GM19324 (cell line): Measurements from ENCODE around the gene CFAP221.

Source experiments
- ATAC-seq: cut with Tn5 transposase; IDR thresholded peaks from one replicate; pipeline ENCODE4 v1.9.1; 2021; ENCODE audit warnings: mild to moderate bottlenecking, moderate library complexity; ENCODE audit not compliant: unreplicated experiment, low FRiP score

CFAP221 gene

DNA sequence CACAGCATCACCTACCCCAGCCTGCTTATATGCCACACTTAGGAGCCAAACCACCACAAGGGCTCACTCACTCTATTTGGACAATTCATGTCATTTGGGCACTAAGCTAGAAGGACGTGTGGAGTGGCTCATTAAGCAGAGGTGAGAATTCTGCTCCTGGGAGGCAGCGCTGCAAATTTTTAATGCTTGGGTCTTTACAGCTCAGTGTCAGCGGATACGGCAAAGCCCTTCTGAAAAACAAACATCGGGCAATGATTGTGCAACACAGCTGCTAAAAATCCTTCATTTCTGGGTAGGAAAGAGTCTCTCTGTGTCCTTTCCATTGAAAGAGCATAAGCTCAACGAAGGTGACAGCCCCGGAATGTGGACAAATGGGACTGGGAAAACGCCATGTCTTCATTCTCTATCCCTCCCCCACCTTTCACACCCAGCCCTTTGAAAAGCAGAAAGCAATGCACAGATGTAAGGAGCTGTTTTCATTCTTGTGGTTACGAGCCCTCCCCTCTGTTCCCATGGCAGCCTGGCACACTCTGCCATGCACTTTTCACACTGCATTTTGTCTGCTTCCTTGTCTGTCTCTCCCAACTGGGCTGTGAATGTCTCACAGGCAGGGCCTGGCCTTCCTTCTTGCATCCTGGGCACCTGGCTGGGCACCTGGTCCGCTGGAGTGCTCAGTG lies 150.7 kb downstream of the CFAP221 start:
- no peak for ATAC-seq

DNA sequence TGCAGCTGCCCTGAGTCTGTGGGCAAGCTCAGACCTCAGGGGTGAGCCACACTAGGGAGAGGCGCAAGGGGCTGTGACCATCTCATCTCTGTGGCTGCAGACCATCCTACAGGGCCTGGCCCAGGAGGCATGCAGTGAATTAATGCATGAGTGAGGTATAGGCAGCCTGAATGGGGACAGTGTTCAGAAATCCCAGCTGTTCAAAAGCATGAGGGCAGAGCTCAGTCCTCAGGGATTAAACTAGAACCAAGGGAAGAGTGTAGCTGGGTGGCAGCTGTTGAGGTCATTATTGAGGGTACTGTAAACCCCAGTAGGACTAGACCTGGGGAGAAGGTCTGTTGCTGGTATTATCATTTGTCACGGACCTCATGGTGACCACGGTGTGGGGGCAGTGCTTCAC lies 151.8 kb downstream of the CFAP221 start:
- no peak for ATAC-seq

DNA sequence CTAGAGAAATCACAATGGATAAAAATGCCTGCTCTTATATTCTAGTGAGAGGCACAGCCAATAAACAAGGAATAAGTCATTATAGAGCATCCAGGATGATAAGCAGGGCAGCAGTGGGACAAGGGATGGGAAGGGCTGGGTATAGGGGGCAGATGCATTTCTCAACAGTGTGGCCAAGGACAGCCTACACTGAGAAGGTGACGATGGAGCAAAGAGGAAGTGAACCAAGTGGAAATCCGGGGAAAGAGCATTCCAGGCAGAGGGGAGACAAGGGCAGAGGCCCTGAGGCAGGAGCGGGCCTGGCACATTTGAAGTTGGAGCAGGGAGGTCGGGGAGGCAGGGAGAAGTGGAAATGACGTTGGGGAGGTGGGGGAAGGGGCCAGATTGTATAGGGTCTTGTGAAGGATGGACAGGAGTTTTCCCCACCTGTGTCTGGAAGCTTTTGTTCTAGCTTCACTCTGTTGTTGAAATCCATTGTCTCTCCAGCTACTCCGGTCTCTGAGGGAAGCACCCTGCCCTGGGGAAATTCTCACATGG lies 152.3 kb downstream of the CFAP221 start:
- ATAC-seq: no peak

DNA sequence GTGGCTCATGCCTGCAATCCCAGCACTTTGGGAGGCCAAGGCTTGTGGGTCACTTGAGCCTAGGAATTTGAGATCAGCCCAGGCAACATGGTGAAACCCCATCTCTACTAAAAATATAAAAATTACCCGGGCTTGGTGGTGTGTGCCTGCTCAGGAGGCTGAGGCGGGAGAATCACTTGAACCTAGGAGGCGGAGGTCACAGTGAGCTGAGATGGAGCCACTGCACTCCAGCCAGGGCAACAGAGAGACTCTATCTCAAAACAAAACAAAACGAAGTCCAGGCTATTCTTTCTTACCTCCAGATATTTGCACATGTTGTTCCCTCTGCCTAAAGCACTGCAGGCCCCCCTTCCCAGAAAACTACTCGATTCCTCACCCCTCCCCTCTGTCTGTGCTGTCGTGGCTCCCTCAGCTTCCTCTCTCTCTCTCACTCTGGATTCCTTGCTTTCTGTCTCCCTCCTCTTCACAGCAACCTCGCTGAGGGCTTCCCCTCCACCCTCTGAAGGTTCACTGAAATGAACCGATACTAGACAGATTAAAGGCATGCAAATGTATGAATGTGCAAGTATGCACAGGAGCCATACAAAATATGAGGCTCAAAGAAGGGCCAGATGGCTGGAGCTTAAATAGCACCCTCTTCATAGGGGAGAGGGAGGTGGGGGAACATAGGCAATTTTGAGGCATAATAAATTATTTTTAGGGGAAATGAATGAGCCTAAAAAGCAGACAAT lies 153.2 kb downstream of the CFAP221 start:
- peak; percentile 84 for ATAC-seq

DNA sequence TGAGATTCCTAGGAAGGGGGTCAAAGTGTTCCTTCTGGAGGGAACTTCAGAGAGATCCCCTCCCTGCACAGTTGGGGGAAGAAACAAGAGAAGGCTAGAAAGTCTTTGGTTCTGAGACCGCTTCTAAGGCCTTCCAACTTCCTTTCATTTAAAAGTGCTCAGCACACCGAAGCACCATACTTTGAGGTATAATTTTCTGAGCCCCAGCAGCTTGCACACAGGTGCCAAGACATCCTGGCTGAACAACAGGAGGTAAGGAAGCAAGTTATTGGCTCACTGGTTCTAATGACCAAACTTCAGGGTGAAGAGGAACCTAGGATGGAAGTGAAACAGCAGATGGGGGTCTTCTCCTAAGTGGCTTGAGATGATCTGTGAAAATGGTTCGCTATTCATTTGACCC lies 154.0 kb downstream of the CFAP221 start:
- ATAC-seq: no peak

DNA sequence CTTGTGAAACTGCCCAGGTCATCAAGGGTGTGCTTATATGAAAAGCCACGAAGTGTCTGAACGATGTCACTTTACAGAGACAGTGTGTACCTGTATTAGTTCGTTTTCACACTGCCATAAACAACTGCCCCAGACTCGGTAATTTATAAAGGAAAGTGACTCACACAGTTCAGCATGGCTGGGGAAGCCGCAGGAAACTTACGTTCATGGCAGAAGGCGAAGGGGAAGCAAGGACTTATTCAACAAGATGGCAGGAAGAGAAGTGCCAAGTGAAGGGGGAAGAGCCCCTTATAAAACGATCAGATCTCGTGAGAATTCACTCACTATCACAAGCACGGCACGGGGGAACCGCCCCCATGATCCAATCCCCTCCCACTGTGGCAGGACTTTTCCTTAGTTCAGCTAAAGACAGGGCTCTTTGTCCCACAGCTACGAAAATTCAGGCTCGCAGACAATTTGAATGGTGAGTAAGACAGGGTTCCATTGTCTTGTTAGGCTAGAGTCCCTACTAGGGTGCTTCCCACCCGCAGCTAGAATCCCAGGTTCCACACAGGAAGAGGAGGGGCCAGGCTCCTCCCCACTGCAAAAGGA lies 154.9 kb downstream of the CFAP221 start:
- ATAC-seq: no peak

DNA sequence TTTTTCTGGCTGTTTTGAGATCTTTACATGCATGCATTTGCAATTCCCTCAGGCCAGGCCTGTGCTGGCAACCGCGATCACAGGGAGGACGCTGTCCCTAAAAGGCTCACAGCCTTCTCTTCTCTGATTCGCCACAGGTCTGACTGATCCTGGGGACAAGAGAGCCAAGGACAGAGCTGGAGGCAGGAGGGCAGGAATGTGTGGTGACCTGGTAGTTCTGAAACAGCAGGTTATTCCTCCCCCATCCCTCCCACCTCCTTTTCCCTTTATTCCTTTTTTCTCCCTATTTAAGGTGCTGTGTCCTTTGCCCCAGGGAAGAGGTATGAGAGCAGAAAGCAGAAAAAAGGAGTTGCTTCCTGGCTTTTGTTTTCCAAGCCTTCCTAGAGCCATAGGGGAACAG lies 156.6 kb downstream of the CFAP221 start:
- no peak for ATAC-seq

DNA sequence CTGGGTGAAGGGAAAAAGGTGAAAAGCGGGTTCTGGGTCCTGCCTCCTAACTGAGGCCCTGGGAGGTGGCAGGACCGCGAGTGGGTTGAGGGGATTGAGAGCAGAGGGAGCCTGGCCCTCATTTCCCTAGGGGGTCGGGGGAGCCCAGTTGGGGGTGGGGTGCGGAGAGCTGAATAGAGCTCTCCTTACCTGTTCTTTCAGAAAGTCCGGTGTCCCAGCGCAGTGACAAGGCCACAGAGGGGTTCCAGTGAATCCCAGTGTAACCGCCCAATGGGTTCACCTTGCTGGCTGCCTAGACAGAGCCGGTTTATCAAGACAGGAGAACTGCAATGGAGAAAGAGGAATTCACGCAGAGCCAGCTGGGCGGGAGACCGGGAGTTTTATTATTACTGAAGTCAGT lies 157.1 kb downstream of the CFAP221 start:
- ATAC-seq: no peak

DNA sequence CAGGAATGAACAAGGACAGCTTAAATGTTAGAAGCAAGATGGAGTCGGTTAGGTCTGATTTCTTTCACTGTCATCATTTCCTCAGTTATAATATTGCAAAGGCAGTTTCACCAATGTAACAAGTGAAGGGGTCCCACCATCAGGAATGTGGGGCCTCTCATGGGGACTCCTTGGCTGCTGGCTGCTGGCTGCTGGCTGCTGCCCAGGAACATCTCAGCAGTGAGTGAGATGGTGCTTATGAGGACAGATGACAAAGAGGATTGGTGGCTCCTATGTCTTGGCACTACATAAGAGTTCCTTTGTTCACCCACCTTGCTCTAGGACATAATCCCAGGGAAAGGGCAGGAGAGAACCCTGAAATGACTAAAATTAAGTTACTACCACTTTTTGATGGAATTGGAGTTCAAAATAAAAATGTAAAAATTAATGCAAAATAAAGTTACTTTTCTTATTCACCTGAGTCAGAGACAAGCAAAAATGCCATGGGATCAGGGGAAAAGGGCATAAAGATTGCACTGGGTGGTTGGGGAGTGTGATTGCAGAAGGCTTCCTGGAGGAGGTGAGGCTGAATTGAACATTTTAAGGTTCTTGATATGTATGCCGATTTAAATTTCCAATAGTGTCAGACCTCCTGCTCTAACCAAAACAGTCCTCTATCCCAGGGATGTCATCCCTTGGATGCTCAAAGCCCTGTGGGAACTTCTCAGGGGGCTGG lies 158.1 kb downstream of the CFAP221 start:
- ATAC-seq: no peak

DNA sequence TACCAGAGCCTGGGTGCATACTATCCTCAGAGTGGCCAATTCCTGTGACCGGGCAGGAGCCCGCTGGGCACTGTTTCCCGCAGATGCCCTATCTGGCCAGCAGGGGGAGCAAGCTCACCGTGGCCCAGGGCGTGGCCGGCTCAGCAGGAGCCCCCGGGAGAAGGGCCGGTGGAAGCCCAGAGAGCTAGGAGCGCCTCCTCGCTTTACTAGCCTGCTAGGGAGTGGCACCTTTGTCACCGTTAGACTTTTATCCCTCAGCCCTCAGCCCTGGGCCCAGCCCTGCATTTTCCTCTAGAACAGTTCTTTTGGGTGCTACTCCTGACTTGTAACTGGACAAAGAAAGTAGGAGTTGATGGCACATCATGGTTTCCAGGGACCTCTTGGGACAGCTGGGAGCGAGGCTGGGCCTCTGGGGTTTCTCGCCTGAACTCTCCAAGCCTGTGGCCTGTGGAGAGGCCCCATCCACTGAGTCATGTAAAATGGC lies 158.7 kb downstream of the CFAP221 start:
- peak; percentile 74 for ATAC-seq

DNA sequence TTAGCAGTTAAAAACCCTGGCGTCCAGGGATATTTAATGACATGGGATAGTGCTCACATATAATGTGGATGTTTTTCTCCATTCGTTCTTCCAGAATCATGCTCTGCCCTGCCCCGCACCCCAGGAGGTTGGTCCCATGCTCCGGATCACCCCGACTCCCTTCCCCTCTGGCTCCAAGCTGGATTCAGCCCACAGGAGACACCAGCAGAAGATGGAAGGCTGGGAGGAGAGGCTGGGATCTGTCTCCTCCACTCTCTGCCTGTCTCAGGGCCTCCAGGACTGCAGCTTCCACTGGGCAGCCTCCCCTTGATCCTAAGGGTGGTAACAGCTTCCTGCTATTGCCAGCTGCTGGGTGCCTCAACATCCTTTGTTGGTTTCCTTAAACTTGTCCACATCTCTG lies 159.3 kb downstream of the CFAP221 start:
- ATAC-seq: no peak

DNA sequence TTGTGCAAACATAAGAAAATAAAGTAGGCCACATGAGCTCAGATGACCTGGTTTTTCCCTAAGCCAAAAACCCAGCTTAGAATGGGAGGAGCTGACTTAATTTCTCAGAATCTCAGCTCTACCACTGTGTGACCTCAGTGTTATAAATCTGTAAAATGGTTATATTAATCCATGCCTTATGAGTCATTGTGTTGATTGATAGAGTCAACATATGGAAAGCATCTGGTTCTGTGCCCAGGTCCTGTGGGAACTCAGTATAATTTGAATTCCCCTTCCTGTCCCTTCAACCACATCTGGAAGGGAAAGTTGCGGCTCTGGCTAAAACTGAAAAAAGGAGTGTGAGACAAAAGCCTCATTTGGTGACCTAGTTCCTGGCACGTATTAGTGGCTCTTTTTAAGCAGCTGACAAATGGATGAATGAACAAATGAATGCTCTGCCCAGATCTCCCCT lies 160.4 kb downstream of the CFAP221 start:
- ATAC-seq: no peak

DNA sequence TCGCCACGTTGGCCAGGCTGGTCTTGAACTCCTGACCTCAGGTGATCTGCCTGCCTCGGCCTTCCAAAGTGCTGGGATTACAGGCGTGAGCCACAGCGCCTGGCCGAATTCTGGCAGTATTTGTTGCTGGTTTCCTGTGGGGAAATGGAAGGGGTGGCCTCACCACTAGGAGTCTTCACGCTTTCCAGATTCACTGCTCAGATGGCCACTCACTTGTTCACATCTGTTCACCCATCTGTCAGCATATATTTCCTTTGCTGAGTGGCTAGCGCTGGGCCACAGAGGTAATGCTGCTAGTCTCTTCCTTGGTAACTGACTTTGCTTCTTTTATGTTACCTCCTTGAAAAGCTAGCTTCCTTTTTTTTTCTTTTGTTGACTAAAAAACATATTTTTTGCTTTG lies 162.0 kb downstream of the CFAP221 start:
- ATAC-seq: no peak
